ENCODE measurements around the gene FAM13B.
A peak's percentile ranks its signal among the peaks of the same experiment; 100 is the strongest.

The FAM13B gene

GRCh38 chr5:137923856-137924255, 109.0 kb downstream of the FAM13B start:
- ATAC-seq (no peak), DNase-seq (no peak)
- Mint-ChIP-seq H3K4me3 (no peak overlapping the region), H3K4me1 (no peaks in the 10 kb centered on the region), H3K27me3 (no peaks in the 10 kb centered on the region), H3K27ac (no peak overlapping the region), H3K9me3 (no peaks in the 10 kb centered on the region), H3K36me3 (ENCODE audit: low read depth) (no peaks in the 10 kb centered on the region)

DNA sequence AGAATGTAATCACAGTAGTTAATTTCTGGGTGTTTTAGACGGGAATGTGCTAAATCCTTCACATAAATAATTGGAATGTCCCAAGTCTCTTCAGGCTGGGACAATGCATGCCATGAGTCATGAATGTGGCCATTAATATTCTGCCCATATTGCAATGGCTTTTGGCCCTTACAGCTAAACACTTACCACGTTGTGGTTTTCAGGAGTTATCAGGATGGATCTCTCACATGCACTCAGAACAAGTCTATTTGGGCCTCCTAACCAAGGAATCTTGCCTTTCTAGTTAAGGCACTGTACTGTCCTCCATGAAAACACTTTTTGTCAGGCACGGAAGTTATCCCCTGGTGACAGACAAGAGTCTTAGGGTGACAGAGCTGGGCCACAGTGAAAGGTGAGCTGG, 110.9 kb downstream of the FAM13B start:
- Mint-ChIP-seq H3K9me3 (peaks cover 6% of the 10 kb centered on the region), H3K4me3 (no peak overlapping the region), H3K4me1 (no peaks in the 10 kb centered on the region), H3K27ac (no peak overlapping the region), H3K36me3 (ENCODE audit: low read depth) (no peaks in the 10 kb centered on the region), H3K27me3 (no peaks in the 10 kb centered on the region)
- ATAC-seq, result no peak
- no peak for DNase-seq

GRCh38 chr5:137916923-137917322, 116.0 kb downstream of the FAM13B start:
- no peak for ATAC-seq
- Mint-ChIP-seq H3K4me1 (no peaks in the 10 kb centered on the region), H3K9me3 (peaks cover 22% of the 10 kb centered on the region)

DNA sequence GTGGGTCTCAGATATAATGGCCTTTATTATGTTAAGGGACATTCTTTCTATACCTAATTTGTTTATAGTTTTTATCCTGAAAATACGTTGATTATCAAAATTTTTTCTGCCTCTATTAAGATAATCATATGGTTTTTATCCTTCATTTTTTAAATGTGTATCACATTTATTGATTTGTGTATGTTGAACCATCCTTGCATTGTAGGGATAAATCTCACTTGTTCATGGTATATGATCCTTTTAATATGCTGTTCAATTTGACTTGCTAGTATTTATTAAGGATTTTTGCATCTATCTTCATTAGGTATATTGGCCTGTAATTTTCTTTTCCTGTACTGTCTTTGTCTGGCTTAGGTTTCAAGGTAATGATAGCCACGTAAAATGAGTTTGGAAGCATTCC, 118.1 kb downstream of the FAM13B start:
- ATAC-seq (no peak), DNase-seq (no peak)
- peaks cover 2% of the 10 kb centered on the region for H3K36me3 Mint-ChIP-seq (ENCODE audit: low read depth)
- peaks cover 22% of the 10 kb centered on the region for H3K9me3 Mint-ChIP-seq
- no peaks in the 10 kb centered on the region for H3K4me1 Mint-ChIP-seq
- H3K4me3 Mint-ChIP-seq, result no peak overlapping the region
- peaks cover 7% of the 10 kb centered on the region for H3K27me3 Mint-ChIP-seq
- no peak overlapping the region for H3K27ac Mint-ChIP-seq

More at GRCh38 chr5:137916923-137917322, 116.0 kb downstream of the FAM13B start:
- DNase-seq, result no peak
- Mint-ChIP-seq H3K27ac (no peak overlapping the region), H3K4me3 (no peak overlapping the region), H3K27me3 (peaks cover under 1% of the 10 kb centered on the region), H3K36me3 (ENCODE audit: low read depth) (peaks cover 2% of the 10 kb centered on the region)

GRCh38 chr5:137902408-137903133, 130.3 kb downstream of the FAM13B start:
- DNase-seq (no peak), ATAC-seq (no peak)
- Mint-ChIP-seq H3K4me1 (no peaks in the 10 kb centered on the region), H3K27me3 (peaks cover 2% of the 10 kb centered on the region), H3K9me3 (no peaks in the 10 kb centered on the region), H3K36me3 (ENCODE audit: low read depth) (no peaks in the 10 kb centered on the region), H3K27ac (no peak overlapping the region), H3K4me3 (no peak overlapping the region)

DNA sequence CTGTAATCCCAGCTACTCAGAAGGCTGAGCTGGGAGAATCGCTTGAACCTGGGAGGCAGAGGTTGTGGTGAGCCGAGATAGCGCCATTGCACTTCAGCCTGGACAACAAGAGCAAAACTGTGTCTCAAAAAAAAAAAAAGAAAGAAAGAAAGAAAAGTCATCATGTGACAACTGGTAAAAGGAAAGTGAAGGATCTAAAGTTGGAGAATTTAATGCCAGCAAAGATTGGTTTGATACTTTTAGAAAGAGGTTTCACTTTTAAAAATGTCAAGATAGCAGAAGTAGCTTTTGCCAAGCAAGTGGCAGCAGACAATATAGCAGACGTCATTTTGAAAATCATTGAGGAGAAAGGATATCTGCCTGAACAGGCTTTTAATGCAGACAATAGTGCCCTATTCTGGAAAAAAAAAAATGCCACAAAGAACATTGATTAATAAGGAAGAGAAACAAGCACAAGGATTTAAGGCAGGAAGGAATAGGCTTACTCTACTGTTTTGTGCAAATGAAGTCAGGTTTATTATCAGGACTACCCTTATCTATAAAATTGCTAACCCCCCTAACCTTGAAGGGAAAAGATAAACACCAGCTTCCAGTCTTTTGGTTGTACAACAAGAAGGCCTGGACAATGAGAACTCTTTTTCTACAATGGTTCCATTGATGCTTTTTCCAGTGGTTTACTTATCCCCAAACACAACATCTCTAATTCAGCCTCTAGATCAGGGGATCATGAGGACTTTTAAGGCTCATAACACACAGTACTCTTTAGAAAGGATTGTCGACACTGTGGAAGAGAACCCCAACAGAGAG, 131.7 kb downstream of the FAM13B start:
- H3K9me3 Mint-ChIP-seq, result no peaks in the 10 kb centered on the region
- DNase-seq (no peak), ATAC-seq (no peak)
- H3K4me3 Mint-ChIP-seq, result no peak overlapping the region
- no peaks in the 10 kb centered on the region for H3K36me3 Mint-ChIP-seq (ENCODE audit: low read depth)
- H3K27ac Mint-ChIP-seq, result no peak overlapping the region
- H3K4me1 Mint-ChIP-seq, result no peaks in the 10 kb centered on the region
- H3K27me3 Mint-ChIP-seq, result peaks cover 2% of the 10 kb centered on the region

- H3K4me1 Mint-ChIP-seq, result no peaks in the 10 kb centered on the region
- H3K9me3 Mint-ChIP-seq, result no peaks in the 10 kb centered on the region
- peaks cover 2% of the 10 kb centered on the region for H3K27me3 Mint-ChIP-seq
- H3K36me3 Mint-ChIP-seq (ENCODE audit: low read depth), result no peaks in the 10 kb centered on the region
- no peak for DNase-seq
- no peak overlapping the region for H3K27ac Mint-ChIP-seq
- ATAC-seq, result no peak
- H3K4me3 Mint-ChIP-seq, result no peak overlapping the region
Measured at GRCh38 chr5:137899493-137899892, 133.4 kb downstream of the FAM13B start.

DNA sequence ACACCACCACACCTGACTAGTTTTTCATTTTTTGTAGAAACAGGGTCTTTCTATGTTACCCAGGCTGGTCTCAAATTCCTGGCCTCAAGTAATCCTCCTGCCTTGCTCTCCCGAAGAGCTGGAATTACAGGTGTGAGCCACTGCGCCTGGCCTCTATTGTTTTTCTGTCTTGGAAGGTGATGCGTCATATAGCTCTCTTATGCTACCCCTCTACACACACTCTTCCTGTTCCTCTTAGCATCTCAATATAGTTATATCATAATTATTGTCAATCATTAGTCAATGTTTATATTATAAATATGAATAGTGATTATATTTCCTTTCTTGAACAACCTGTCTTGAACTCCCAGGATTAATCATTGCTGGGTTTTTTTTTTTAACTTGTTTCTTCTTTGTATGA, 136.3 kb downstream of the FAM13B start:
- Mint-ChIP-seq H3K27ac (no peak overlapping the region), H3K27me3 (no peaks in the 10 kb centered on the region), H3K9me3 (no peaks in the 10 kb centered on the region), H3K36me3 (ENCODE audit: low read depth) (no peaks in the 10 kb centered on the region), H3K4me1 (no peaks in the 10 kb centered on the region), H3K4me3 (no peak overlapping the region)
- ATAC-seq (no peak), DNase-seq (no peak)

- DNase-seq (no peak), ATAC-seq (no peak)
- Mint-ChIP-seq H3K4me3 (no peak overlapping the region), H3K9me3 (no peaks in the 10 kb centered on the region), H3K36me3 (ENCODE audit: low read depth) (no peaks in the 10 kb centered on the region), H3K27me3 (no peaks in the 10 kb centered on the region), H3K27ac (no peak overlapping the region), H3K4me1 (peaks cover 3% of the 10 kb centered on the region)
Measured at GRCh38 chr5:137894586-137894985, 138.3 kb downstream of the FAM13B start.

GRCh38 chr5:137891849-137892248, 141.0 kb downstream of the FAM13B start:
- Mint-ChIP-seq H3K36me3 (ENCODE audit: low read depth) (no peaks in the 10 kb centered on the region), H3K4me1 (peaks cover 19% of the 10 kb centered on the region), H3K27ac (no peak overlapping the region), H3K9me3 (no peaks in the 10 kb centered on the region), H3K4me3 (no peak overlapping the region), H3K27me3 (peaks cover 3% of the 10 kb centered on the region)
- ATAC-seq, result no peak
- DNase-seq, result no peak

- DNase-seq (no peak), ATAC-seq (no peak)
- H3K36me3 Mint-ChIP-seq (ENCODE audit: low read depth), result no peaks in the 10 kb centered on the region
- H3K4me3 Mint-ChIP-seq, result no peak overlapping the region
- no peaks in the 10 kb centered on the region for H3K9me3 Mint-ChIP-seq
- peaks cover 3% of the 10 kb centered on the region for H3K27me3 Mint-ChIP-seq
- peaks cover 21% of the 10 kb centered on the region for H3K4me1 Mint-ChIP-seq
- no peak overlapping the region for H3K27ac Mint-ChIP-seq
Measured at GRCh38 chr5:137890845-137891244, 142.0 kb downstream of the FAM13B start.

- peak; percentile 84 for DNase-seq
- H3K36me3 Mint-ChIP-seq (ENCODE audit: low read depth), result no peaks in the 10 kb centered on the region
Measured at GRCh38 chr5:137888863-137889759, 143.8 kb downstream of the FAM13B start, which contains the start of gene PKD2L2. TSS of gene PKD2L2 (plus strand) at chr5:137889457. CDS start at chr5:137889492, 35 bp downstream.

DNA sequence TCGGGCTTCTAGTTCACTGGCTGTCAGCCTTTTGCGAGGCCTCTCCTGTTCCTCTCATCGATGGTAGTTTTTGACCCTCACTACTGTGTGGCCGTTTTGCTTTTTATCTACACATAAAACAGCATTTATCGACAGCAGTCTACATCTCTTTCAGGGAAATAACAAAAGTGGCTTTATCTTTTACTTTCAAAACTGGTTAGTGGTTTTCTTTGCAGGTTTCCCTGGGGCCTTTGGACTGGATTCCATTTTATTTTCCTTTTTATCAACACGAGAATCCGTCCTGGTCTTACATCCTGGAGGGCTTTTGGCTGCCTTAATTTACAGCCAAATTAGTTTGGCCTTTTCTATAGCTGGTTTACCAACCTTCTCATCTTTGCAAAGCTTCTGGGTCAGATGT, 144.4 kb downstream of the FAM13B start:
- no peaks in the 10 kb centered on the region for H3K9me3 Mint-ChIP-seq
- H3K36me3 Mint-ChIP-seq (ENCODE audit: low read depth), result no peaks in the 10 kb centered on the region
- peak overlapping the region; percentile 92 for H3K27ac Mint-ChIP-seq
- peaks cover 3% of the 10 kb centered on the region for H3K27me3 Mint-ChIP-seq
- H3K4me3 Mint-ChIP-seq, result peak overlapping the region; percentile 89
- H3K4me1 Mint-ChIP-seq, result peaks cover 21% of the 10 kb centered on the region
- DNase-seq, result no peak
- no peak for ATAC-seq

More at GRCh38 chr5:137888863-137889759, 143.8 kb downstream of the FAM13B start, which contains the start of gene PKD2L2:
- H3K4me1 Mint-ChIP-seq, result peaks cover 21% of the 10 kb centered on the region
- peak; percentile 99 for ATAC-seq
- H3K4me3 Mint-ChIP-seq, result peak within 1 kb of the TSS; percentile 89
- no peaks in the 10 kb centered on the region for H3K9me3 Mint-ChIP-seq
- H3K27me3 Mint-ChIP-seq, result peaks cover 3% of the 10 kb centered on the region
- peak within 1 kb of the TSS; percentile 92 for H3K27ac Mint-ChIP-seq

All from activated naive CD8-positive, alpha-beta T cell treated with anti-CD3 and anti-CD28 coated beads, Interleukin-2, amount 50 U/mL, for 24 hours (primary cell).